ENCODE results near the gene TSPAN18.

Gene TSPAN18

DNA sequence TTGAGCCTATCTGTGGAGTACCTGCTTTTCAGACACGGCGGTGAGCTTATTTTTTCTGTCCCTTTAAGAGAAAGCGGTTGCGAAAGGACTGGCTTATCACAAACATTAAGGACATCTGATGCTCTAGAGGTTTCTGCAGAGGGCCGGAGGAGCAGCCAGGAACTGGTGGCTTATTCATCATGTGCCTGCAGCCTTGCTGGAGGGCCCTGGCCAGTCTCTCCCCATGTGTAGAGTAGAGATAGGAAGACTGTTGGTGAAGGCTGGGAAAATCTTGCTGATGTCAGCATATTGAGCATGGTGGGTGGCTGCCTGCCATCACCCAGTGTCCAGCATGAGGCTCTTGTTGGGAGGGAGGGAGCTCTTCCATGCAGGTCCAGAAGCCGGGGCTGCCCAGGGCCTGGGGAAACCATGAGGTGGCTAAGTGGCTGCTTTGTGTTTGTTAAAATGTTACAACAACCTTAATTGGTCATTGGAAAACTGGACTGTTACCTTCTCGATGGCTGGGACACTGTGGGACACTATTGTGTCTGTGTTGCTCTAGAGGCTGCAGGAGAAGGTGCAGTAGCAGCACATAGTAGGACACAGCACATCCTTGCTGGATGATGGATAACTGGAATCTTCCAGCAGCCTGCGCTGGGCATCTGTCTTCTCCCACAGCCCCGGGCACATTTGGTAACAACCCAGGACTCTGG, 54.3 kb downstream of the TSPAN18 start:
- no peak for DNase-seq

DNA sequence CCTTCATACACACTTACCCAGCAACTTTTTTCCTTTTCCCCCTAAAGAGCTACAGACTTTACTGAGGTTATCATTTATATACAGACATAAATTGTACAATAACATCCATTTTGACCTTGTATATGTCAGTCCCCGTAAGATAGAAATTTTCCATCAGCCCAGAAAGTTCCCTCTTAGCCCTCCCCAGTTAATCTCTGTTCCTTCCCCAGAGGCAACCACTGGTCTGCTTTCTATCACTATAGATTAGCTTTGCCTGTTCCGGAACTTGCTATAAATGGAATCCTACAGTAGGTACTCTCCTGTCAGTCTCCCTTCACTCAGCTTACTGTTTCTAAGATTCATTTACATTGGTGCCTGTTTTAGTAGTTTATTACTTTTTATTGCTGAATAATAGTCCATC, 54.9 kb downstream of the TSPAN18 start:
- DNase-seq, result no peak

DNA sequence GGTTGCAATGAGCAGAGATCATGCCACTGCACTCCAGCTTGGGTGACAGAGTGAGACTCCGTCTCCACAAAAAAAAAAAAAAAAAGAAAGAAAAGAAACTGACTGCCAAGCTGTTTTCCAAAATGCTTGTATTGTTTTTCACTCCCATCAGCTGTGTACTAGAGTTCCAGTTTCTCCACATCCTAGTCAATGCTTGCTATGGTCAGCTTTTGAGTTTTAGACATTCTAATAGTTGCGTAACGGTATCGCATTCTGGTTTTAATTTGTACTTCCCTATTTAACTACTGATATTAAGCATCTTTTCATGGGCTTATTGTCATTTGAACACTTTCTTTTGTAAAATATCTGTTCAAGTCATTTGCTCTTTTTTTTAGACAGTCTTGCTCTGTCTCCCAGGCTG, 55.7 kb downstream of the TSPAN18 start:
- DNase-seq, result no peak

DNA sequence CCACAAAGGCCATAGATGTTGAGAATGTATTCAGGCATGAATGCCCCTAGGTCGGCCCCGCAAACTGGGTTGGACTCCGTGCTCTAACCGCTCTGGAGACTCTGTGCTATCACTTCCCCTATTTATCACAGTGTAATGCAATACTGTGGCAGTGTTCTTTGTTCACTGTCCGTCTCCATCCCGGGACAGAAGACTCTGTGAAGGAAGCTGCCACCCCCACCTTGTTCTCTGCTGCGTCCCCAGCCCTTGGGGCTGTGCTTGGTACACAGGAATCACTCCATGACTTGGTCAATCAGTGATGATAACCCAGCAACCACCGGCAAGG, 57.6 kb downstream of the TSPAN18 start:
- no peak for DNase-seq

DNA sequence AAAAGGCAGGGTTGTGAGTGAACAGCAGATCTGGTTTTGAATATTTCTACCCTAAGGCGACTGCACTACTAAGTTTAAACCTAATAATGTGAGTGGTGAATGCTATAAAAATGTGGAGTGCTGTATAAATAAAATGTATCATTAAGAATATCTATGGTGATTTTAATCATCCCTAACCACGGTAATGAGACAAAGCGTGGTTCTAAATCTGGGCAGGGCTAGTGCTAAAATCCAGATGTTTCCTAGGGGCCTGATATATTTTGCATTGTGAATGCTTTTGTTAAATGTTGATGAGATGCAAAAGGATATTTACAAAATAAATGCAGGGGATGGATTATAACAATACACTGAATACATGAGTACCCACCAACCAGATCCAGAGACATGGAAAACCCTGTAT, 58.1 kb downstream of the TSPAN18 start:
- DNase-seq, result no peak

DNA sequence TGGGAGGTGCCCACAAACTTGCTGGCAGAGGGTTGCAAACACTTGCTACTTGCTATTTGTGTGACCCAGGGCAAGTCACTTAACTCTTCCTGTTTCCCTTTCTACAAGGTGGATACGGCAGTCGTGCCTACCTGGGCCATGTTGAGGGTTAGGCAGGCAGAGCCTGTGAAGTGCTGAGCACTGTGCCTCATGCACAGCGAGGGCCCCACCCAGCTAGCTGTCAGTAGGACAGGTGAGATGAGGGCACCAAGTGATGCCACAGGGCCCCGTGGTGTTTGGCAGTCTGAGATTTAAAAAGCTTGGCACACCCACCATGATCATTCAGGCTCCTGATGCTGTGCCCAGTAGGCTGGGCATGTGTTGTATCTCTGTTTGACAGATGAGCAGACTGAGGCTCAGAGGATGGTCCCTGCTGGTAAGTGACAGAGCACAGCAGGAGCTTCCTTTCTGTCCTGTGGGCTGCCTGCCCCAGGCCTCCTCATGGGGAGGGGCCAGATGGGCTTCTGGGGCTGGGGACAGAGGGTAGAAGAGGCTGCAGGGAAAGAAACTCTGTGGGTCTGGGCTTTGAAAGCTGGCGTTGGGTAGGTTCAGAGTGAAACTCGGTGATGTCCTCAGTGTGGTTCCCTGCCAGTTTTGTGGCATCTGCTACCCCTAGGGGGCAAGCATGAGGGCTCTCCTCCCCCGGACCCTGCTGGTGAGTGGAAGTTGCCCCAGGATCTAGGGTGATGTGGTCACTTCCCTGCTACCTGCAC, 59.3 kb downstream of the TSPAN18 start:
- no peak for DNase-seq

DNA sequence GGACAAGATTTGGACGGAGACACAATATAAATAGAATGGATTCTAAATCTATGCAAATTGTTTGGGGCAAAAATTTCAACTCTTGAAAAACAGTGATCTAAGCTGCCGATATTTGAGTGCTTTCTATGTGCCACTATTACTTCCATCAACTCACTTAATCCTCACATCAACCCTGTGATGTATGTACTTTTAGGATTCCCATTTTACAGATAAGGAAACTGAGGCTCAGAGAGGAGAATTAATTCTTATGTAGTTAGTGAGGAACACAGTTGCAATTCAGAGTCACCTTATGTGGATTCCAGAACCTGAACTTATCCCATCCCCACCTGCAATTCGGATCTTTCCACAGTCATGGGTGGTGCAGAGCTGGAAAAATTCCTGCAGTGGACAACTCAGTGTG, 60.3 kb downstream of the TSPAN18 start:
- no peak for DNase-seq

DNA sequence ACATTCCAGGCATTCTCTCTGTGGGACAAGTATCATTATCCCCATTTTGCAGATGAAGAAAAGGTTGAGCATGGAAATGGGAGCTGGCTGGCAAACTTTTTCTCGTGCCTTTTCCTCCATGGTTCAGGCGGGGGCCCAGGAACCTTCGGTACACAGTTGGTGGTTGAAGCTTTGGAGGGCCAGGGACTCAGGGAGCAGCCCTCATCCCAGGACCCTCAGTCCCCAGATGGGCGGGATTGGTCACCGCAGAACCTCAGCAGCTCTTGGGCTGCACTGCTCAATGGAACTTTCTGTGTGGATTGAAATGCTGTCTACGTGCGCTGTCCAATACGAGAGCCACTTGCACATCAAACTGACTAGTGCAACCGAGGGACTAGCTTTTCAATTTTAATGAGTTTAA, 61.2 kb downstream of the TSPAN18 start:
- no peak for DNase-seq

DNA sequence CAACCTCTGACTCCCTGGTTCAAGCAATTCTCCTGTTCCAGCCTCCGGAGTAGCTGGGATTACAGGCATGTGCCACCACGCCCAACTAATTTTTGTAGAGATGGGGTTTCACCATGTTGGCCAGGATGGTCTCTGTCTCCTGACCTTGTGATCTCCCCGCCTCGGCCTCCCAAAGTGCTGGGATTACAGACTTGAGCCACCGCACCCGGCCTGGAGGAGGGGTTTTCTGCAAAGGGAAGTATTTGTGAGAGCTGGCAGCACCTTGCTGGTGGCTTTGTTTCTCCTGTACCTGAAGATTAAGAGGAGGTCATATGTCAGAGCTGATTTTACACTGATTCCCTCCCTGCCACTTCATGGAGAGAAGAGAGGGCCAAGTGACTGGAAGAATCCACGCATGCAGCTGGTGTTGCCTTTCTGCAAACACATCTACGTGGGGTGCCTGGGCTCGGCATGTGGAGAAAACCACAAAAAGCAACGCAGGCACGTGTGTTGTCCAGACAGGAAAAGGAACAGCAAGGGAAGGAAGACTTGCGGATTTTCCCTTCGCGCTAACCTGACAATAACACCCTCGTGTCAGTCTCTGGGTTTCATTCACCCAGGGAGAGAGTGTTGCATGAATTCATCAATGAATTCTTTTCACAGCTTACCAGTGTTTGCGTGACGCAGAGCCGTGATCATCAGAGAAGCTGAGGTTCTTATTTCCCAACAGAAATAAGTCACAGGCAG, 61.9 kb downstream of the TSPAN18 start:
- DNase-seq, result no peak

DNA sequence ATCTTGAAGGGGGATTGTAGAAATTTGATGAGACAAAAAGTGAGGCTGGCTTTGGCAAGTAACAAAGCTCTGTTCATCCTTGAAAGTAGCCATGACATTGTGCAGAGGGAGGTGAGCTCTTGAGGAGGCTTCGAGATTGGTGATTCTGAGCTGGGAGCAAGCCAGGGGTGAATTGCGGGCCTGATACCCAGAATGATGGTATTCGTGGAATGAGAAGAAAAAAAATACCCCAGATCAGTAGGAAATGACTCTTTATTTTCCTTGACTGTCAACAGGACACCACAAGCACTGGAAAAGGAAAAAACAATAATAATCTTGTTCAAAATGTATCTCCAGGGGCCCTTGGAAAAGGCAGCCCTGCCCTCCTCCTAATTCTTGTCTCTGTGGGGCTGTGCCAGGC, 62.7 kb downstream of the TSPAN18 start:
- no peak for DNase-seq

DNA sequence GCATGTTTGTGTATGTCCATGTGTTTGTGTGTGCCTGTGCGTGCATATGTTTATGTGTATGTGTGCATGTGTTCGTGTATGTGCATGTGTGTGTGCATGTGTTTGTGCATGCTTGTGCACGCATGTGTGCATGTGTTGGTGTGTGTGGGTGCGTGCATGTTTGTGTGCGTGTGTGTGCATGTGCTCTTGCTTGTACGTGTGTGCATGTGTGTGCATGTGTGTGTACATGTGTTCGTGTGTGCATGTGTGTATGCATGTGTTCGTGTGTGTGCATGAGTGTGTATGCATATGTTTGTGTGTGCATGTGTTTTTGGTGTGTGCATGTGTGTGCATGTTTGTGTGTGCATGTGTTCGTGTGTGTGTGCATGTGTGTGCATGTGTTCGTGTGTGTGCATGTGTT, 63.4 kb downstream of the TSPAN18 start:
- DNase-seq, result no peak

DNA sequence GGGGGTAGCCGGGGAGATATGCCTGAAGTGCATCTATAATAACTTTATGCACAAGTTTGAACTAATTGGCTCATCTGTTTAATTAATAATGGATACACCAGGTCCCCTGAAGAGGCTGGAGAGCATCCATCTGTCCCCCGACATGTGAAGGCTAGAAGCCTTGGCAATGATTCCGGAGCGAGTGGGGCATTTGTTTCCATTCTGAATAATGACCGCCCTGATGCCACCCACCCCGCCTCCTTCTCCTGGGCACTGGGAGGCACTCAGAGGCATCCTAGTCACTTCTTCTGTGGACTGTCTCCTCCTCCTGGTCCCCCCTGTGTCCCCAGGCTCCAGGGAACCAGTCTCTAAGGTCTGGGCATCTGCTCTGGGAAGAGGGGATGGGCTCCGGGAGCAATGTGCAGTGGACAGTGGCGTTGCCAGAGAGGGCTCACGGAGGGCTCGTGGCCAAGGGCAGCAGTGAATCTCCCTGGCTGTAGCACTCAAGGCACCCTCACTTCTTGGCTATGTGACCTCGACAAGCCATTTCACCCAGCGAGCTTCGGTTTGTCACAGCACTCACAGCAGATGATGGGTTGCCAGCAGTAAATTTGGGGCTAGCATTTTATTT, 64.7 kb downstream of the TSPAN18 start:
- no peak for DNase-seq

DNA sequence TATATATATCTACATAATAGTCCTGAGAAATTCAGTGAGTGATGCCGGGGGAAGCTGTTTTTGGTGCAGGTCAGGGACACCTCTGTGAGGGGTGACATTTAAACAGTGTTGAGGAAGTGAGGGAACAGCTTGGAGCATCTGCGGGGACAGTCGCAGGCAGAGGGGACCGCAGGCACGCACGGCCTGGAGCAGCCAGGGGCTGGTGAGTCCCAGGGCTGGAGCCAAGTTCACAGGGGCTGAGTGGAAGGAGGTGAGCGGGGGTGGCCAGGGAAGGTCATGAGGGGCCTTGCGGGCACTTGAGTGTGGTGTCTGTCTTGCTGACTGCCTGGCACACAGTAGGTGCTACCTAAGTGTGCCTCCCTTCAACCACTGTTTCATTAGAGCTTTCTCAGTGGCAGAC, 65.4 kb downstream of the TSPAN18 start:
- no peak for DNase-seq

DNA sequence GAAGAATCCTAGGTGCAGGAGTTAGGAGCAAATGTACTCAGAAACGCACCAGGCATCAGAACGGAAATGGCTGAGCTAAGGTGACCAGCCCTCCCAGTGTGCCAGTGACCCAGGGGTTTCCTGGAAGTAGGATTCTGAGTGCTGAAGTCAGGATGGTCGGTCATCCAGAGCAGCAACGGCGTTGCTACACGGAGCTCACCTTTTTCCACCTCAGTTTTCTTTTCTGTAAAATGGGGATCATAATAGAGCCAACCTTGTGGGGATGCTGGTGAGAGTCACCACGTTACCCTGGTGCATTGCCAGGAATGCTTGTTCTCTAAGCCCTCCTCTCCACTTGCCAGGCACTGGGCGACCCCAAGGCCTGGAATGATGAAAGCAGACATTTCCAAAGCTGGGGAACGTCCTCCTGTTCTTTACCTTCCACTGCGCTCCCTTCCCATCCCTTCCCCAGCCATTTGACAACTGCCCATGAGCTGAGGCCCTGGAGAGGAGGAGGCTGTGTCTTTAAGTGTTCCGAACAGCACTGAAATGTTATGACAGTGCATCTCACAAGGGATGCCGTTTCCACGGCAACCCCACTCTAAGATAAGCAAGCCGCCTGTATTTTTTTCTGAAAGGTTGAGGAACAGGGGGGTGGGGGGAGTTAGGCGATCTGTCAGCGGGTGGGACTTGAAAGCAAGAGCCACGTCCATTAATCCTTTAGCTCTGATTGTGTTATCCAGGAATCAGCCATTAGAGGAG, 66.8 kb downstream of the TSPAN18 start:
- DNase-seq, result no peak

DNA sequence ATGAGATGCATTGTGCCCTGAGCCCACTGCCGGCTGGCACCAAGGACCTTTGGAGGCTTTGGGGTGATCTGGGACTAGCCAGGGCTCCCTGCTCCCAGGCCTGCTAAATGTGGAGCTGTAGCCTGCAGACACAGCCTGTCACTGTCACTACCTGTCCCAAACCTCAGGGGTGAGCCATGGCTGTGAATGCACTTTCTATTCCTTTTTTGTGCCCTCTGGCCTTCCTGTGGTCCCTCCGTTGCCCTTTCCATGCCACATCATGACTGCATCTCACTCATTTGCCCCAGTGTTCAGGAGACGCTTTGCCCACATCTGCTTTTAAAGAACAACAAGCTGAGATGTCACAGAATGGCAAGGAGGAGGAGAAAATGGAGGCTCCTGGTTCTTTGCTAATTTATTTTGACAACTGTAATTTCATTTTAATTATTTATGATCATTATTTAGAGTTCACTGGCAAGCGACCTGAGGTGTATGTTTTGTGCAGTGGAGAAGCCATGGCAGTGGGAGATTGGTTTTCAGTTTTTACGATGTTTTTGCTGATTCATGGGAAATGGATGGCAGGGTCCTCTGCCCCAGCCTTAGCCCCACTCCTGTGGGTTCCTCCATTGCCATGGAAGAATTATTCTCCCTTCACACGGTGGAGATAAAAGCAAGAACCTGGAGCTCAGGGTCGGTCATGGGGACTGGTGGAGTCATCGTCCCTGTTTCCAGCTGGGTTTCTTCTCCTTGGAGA, 69.2 kb downstream of the TSPAN18 start:
- no peak for DNase-seq

DNA sequence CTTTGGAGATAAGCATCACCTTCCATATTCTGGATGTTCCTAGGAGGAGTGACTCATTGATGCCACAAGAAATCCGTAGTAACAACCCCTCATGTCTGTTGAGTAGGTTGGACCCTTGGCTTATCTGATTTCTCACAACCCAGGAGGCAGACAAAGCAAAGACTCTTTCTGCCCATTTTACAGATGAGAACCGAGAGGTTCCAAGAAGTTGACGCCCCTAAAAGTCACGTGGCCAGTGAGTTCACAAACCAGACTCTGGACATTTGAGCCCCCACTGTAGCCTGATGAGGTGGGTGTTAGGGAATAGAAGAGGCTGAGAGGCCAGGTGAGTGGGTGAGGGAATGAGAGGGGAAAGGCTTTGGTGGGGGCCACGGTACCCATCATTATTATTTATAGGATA, 70.3 kb downstream of the TSPAN18 start:
- DNase-seq, result no peak

DNA sequence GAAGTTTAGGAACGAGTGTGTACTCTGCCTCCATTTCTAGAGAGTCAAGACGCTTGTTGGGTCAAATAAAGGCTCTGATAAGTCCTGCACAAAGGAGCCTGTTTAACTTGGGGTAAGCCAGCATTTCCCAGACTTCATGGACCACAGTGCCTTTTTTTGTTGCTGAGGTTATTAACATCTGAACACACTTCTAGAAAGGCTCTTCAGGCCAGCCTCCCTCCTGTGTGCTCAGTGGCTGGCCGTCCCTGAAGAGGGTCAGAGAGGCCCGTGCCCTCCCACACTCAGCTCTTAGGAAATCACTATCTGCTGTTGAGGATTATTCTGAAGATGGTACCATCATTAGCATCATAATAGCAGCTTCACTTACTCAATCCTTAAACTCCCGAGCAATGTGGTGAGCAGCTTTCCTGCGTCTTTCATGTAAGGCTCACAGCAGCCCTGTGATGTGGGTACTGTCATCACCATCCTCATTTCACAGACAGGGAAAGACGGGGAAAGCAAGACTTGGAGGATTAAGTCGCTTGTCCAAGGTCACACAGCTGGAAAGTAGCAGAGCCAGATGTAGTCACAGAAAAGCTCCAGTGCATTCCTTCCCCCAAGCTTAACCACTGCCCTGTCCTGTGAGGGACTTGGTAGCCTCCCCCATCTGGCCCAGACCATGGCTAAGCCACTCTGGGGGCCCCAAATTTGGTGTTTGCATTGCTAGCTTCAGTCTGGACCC, 71.3 kb downstream of the TSPAN18 start:
- no peak for DNase-seq

DNA sequence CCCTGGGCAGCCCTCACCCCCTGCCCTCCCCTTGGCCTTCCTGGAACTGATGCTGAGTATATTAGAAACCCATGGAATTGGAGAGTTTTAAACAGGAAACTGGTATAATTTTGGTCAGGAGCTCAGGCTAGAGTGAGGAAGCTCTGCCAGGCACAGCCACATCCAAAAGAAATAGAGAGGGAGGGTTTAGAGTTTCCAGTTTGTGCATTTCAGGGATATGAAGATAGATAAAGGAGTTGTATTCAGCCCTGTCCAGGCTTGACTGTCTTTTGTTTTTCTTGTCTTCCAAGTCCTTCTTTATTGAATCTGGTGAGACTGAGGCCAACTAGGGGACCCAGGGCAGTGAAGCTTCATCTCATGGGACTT, 71.8 kb downstream of the TSPAN18 start:
- no peak for DNase-seq

DNA sequence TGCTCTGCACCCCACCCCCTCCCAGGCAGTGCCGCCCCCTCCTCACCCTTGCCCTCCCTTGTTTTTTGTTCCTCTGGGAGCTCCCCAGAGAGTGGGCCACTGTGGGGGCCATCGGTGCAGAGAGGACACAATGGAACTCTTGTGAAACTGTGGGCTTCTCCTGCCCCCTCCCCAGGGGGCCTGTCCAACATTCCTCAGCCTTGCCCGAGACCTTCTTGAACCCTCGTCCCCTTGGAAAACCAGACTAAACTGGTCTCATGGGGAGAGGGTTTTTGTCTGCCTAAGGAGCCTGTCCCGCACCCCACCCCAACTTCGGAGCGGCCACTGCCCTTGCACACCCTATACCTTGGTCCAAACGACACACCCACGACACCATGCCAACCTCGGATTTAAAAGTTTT, 72.2 kb downstream of the TSPAN18 start:
- no peak for DNase-seq

DNA sequence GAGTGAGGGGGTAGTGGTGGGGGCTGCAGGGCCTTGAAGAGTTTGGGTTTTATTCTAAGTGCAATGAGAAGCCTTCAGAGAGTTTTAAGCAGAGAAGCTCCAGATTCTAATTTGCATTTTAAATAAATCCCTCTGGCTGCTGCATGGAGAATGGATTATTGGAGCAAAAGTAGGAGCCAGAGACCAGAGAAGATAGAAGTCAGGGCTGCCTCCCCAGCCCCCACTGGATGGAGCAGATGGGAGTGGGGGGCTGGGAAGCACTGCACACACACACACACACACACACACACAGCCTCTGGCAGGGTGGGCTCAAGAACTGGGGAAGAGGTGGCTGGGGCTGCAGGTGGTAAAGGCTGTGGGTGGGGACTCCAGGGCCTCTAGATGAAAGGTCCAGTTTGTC, 75.6 kb downstream of the TSPAN18 start:
- no peak for DNase-seq

DNA sequence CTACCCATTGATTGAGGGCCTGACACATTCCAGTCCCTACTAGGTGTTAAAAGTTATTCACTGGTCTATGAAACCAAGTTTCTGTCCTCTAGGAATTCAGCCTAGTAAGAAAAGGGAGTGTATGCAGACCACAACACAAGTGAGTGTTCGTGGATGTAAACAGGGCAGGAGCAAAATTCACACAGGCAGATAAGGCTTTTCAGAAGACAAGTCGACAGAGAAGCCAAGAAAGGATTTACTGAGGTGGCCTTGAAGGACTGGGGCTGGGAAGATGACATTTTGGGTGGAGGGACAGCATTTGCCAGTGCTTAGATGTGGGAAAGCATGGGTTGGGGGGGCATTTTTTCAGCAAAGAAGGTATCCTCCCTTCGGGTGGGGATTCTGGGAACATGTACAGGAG, 76.2 kb downstream of the TSPAN18 start:
- no peak for DNase-seq
